Hematopoietic multipotent progenitor cell treated with erythropoietin and hydrocortisone succinate and interleukin-3 and kit ligand, for 8 days (in vitro differentiated cells): ENCODE measurements around the gene LCE2D.

Experiments
- DNase-seq: peaks from one replicate; pipeline ENCODE4 v3.0.0-alpha.2; 2015

Gene LCE2D

DNA sequence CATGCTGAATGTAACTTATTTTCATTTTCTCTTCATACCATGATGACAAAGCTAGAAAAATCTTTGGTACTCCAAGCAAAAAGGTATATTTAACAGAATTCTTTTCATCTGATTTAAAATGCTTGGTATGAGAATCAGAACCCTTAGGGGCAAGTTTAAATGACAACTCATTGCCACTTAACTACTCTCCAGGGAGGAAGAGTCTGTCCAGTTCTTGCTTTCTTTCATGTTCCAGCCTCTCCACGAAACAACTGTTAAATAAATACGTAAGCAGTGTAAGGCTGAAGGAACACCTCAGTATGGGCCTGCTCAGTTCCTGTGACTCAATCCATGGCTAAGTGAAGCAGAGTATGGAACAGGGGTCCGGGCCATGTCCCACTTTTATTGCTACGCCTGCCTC, 36.6 kb downstream of the LCE2D start:
- no peak for DNase-seq

DNA sequence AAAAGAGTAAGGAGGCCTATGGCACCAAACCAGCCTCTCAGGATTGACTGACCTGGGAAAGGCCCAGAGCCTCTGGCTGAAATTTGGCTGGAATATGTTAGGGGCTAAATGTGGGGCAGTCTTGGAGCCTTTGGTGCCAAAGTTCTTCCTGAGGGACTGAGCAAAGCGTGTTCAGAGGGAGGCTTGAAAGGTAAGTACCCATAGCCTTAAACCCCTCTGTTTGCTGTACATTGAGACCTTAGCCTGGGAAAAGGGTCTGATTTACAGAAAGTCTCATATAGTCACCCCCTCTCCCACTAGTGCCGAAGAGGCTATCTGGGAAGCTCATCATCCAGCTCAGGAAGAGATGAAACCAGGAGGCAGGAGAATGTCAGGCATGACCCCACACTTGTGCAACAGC, 44.7 kb downstream of the LCE2D start, which contains the start of gene LCE4A:
LCE4A (plus strand) TSS at position 301 of the 400 bp plus-strand sequence. CDS start 916 bp downstream, outside the sequence.
- DNase-seq, result no peak
